Left lung (tissue), 10 donors: ENCODE results near the gene PPM1H. TPM values are rescaled to one million over a fixed set of nuclear protein-coding genes. Genes with fewer than 3 reads are reported as not detected.

ENCODE experiments used
- ATAC-seq: fragments of 200-7000 bp; cut with Tn5 transposase; one replicate; pipeline ENCODE4 v1.9.1; 2020; ENCODE audit warnings: moderate library complexity
- DNase-seq, 4 donors: peaks; one replicate each; pipeline ENCODE4 v3.0.0-alpha.2; 2013 to 2020
- H3K27ac ChIP-seq, 2 donors: fragments of 200-600 bp; sonication (generic) in 1 of 2; one replicate each; pipeline versions ENCODE4 v1.5.0 to v1.8.0; 2020 to 2021
- H3K27me3 ChIP-seq, 2 donors: fragments of 200-600 bp; sonication (generic) in 1 of 2; one replicate each; pipeline versions ENCODE4 v1.5.0 to v1.8.0; 2020 to 2021
- H3K36me3 ChIP-seq, 2 donors: fragments of 200-600 bp; sonication (generic) in 1 of 2; one replicate each; pipeline versions ENCODE4 v1.5.0 to v1.8.0; 2020 to 2021
- H3K4me1 ChIP-seq, 2 donors: fragments of 200-600 bp; one replicate each; pipeline ENCODE4 v1.8.0; 2021
- H3K4me3 ChIP-seq, 2 donors: fragments of 200-600 bp; sonication (generic) in 1 of 2; one replicate each; pipeline versions ENCODE4 v1.5.0 to v1.8.0; 2020 to 2021; ENCODE audit warnings: mild to moderate bottlenecking in 1 of 2
- H3K9me3 ChIP-seq, 2 donors: fragments of 200-600 bp; sonication (generic) in 1 of 2; one replicate each; pipeline versions ENCODE4 v1.5.0 to v1.8.0; 2020 to 2021
- CTCF ChIP-seq, 2 donors: fragments of 200-600 bp; sonication (generic) in 1 of 2; IDR thresholded peaks; one replicate each; pipeline versions ENCODE4 v1.5.0 to v1.8.0; 2021; ENCODE audit warnings: antibody characterized with exemption in 2 of 2
- intact Hi-C, 2 donors: fragments of 100-400 bp; cut with DNase I; formaldehyde crosslinking; loops; one replicate each; pipeline versions ENCODE4 v1.11.2 to v1.14.2; 2022
- polyA plus RNA-seq, 6 donors: library from polyadenylated mRNA; unstranded; fragments of 120-200 nt; gene quantifications; one replicate each; pipeline ENCODE4 v1.2.1, GENCODE V29; 2013; ENCODE audit not compliant: insufficient read length in 6 of 6
- total RNA-seq, 2 donors: library from RNA; stranded (reverse); fragmentation: NEBNext Ultra II Directional; extraction: Animal tissue kit (Norgen Biotek cat#: 25700); gene quantifications; one replicate each; pipeline ENCODE4 v1.2.1, GENCODE V29; 2021
- donor health status: DM: no; HTN: yes; CAD: no.
- donor health status: DM: no; HTN: no; CAD: no.

The PPM1H gene
- total and polyA plus RNA-seq, 8 donors, result 5.9 to 12.7 (median 10.6) TPM

GRCh38 chr12:62859321-62859737, 75.6 kb downstream of the PPM1H start:
- H3K27me3 ChIP-seq, result no peaks in the 10 kb centered on the region
- H3K4me3 ChIP-seq, result no peak overlapping the region
- no peaks in the 10 kb centered on the region for H3K36me3 ChIP-seq
- ATAC-seq (no peak), DNase-seq (no peak)
- no peak overlapping the region for H3K27ac ChIP-seq
- H3K9me3 ChIP-seq, result no peaks in the 10 kb centered on the region
- intact Hi-C loops, result no loop called here
- no peaks in the 10 kb centered on the region for H3K4me1 ChIP-seq
- TF ChIP-seq CTCF (IDR thresholded peaks at IDR 0.05), result no peak

- no peak overlapping the region for H3K27ac ChIP-seq
- DNase-seq, result no peak
- no peak overlapping the region for H3K4me3 ChIP-seq
- ATAC-seq, result no peak
- H3K9me3 ChIP-seq, result no peaks in the 10 kb centered on the region
- no peak for TF ChIP-seq CTCF (IDR thresholded peaks at IDR 0.05)
- no peaks in the 10 kb centered on the region for H3K4me1 ChIP-seq
- no peaks in the 10 kb centered on the region for H3K27me3 ChIP-seq
- intact Hi-C loops, result no loop called here
- no peaks in the 10 kb centered on the region for H3K36me3 ChIP-seq
These were observed 78.5 kb downstream of the PPM1H start for GRCh38 chr12:62856454-62856853.

DNA sequence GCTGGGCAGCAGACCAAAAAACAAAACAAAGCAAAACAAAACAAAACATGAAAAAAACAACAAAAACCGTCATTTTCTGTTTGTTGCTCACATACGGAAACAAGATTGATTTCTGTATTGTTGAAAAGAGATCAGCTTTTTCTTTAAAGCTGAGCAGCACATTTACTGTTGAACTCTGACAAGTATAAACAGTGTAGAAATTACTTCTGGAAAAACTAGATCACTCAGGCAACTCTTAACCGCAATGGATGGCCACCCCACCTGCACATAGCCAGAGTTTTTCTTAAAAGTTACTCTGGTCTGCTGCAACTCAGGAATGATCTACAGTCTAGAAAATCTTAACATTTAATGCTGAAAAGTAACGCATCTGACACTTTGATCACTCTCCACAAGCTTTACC, 80.9 kb downstream of the PPM1H start:
- TF ChIP-seq CTCF (IDR thresholded peaks at IDR 0.05), result no peak
- Histone ChIP-seq H3K27ac (no peak overlapping the region), H3K27me3 (no peaks in the 10 kb centered on the region), H3K9me3 (no peaks in the 10 kb centered on the region), H3K4me1 (no peaks in the 10 kb centered on the region), H3K36me3 (no peaks in the 10 kb centered on the region), H3K4me3 (no peak overlapping the region)
- DNase-seq (no peak), ATAC-seq (no peak)
- intact Hi-C loops, result no loop called here

GRCh38 chr12:62849398-62849797, 85.6 kb downstream of the PPM1H start:
- Histone ChIP-seq H3K9me3 (no peaks in the 10 kb centered on the region), H3K4me1 (peaks cover 0 to 5% of the 10 kb centered on the region in 2 donors), H3K4me3 (no peak overlapping the region), H3K27me3 (no peaks in the 10 kb centered on the region), H3K27ac (no peak overlapping the region), H3K36me3 (no peaks in the 10 kb centered on the region)
- peak; percentile 82 for ATAC-seq
- DNase-seq, result no peak
- no peak for TF ChIP-seq CTCF (IDR thresholded peaks at IDR 0.05)
- intact Hi-C loops, result no loop called here

- Histone ChIP-seq H3K27ac (no peak overlapping the region), H3K36me3 (no peaks in the 10 kb centered on the region), H3K4me3 (no peak overlapping the region), H3K9me3 (no peaks in the 10 kb centered on the region), H3K27me3 (no peaks in the 10 kb centered on the region), H3K4me1 (peaks cover 0 to 5% of the 10 kb centered on the region in 2 donors)
- DNase-seq, result no peak
- intact Hi-C loops, result no loop called here
- peak; percentile 79 for ATAC-seq
- TF ChIP-seq CTCF (IDR thresholded peaks at IDR 0.05), result no peak
These were observed 86.5 kb downstream of the PPM1H start for GRCh38 chr12:62848418-62848817.
